ENCODE data around the gene DRD2. TPM values are rescaled to one million over a fixed set of nuclear protein-coding genes. Genes with fewer than 3 reads are reported as not detected.

Gene DRD2
- total and polyA plus RNA-seq, 12 donors: 0.01 to 0.09 TPM; not detected in 10

GRCh38 chr11:113407163-113407562 is 68.0 kb downstream of the DRD2 start:
- WGBS, 2 donors: 84 to 86% methylated on average over 3 of the region's 3 CpGs
- ATAC-seq (no peak), DNase-seq (no peak)
- H3K36me3 ChIP-seq: no peaks in the 10 kb centered on the region
- H3K27me3 ChIP-seq: peaks cover 0 to 4% (median 0%) of the 10 kb centered on the region in 7 donors
- no peak overlapping the region for H3K27ac ChIP-seq
- H3K9me3 ChIP-seq: no peaks in the 10 kb centered on the region
- intact Hi-C loops (cut with DNase I): no loop called here
- H3K4me1 ChIP-seq: no peaks in the 10 kb centered on the region
- no peak overlapping the region for H3K4me3 ChIP-seq
- TF ChIP-seq CTCF (IDR thresholded peaks at IDR 0.05): no peak

- TF ChIP-seq CTCF (IDR thresholded peaks at IDR 0.05): no peak
- Histone ChIP-seq H3K36me3 (no peaks in the 10 kb centered on the region), H3K4me3 (no peak overlapping the region), H3K4me1 (peaks cover 0 to 3% (median 0%) of the 10 kb centered on the region in 9 donors), H3K9me3 (no peaks in the 10 kb centered on the region), H3K27me3 (peaks cover 0 to 4% (median 0%) of the 10 kb centered on the region in 7 donors), H3K27ac (no peak overlapping the region)
- no peak for ATAC-seq
- DNase-seq: no peak
- WGBS, 2 donors: 68 to 70% methylated on average over 7 of the region's 7 CpGs
- intact Hi-C loops (cut with DNase I): no loop called here
These were observed 69.3 kb downstream of the DRD2 start for GRCh38 chr11:113405724-113406478.

- H3K4me1 ChIP-seq: peaks cover 0 to 3% (median 0%) of the 10 kb centered on the region in 9 donors
- WGBS, 2 donors: 94 to 95% methylated on average over 7 of the region's 7 CpGs
These were observed 70.3 kb downstream of the DRD2 start for GRCh38 chr11:113404859-113405430.

GRCh38 chr11:113401718-113402117 is 73.5 kb downstream of the DRD2 start:
- DNase-seq (peak; percentile 80), ATAC-seq (peak; percentile 77 to 99 (median 96))
- 14 to 23% methylated on average over 2 of the region's 2 CpGs for WGBS, 2 donors
- H3K4me3 ChIP-seq: no peak overlapping the region
- no peak for TF ChIP-seq CTCF (IDR thresholded peaks at IDR 0.05)
- intact Hi-C loops (cut with DNase I): no loop called here
- no peak overlapping the region for H3K27ac ChIP-seq
- H3K27me3 ChIP-seq: no peaks in the 10 kb centered on the region
- peaks cover 0 to 3% (median 0%) of the 10 kb centered on the region in 9 donors for H3K4me1 ChIP-seq
- H3K36me3 ChIP-seq: no peaks in the 10 kb centered on the region
- no peaks in the 10 kb centered on the region for H3K9me3 ChIP-seq

More at GRCh38 chr11:113404859-113405430, 70.3 kb downstream of the DRD2 start:
- no peak overlapping the region for H3K4me3 ChIP-seq
- intact Hi-C loops (cut with DNase I): no loop called here
- TF ChIP-seq CTCF (IDR thresholded peaks at IDR 0.05): no peak
- ATAC-seq: no peak
- H3K36me3 ChIP-seq: no peaks in the 10 kb centered on the region
- H3K27ac ChIP-seq: no peak overlapping the region
- H3K9me3 ChIP-seq: no peaks in the 10 kb centered on the region
- peaks cover 0 to 4% (median 0%) of the 10 kb centered on the region in 7 donors for H3K27me3 ChIP-seq
- no peak for DNase-seq

Measured in heart right ventricle (tissue), 16 donors.